Measurements from ENCODE around the gene TRIML2. TPM values are rescaled to one million over a fixed set of nuclear protein-coding genes. Genes with fewer than 3 reads are reported as not detected.

The TRIML2 gene
- total RNA-seq, 3 donors from 2014 or later, result not detected

GRCh38 chr4:188106454-188106853 is 2.9 kb downstream of the TRIML2 start:
- no peaks in the 10 kb centered on the region for H3K36me3 ChIP-seq (ENCODE audit: low read depth)
- intact Hi-C loops (cut with DNase I, micrococcal nuclease), result no loop called here
- no peak for DNase-seq
- no peak for ATAC-seq
- no peaks in the 10 kb centered on the region for H3K4me1 ChIP-seq (ENCODE audit: low read depth)
- TF ChIP-seq, protein P1, sequence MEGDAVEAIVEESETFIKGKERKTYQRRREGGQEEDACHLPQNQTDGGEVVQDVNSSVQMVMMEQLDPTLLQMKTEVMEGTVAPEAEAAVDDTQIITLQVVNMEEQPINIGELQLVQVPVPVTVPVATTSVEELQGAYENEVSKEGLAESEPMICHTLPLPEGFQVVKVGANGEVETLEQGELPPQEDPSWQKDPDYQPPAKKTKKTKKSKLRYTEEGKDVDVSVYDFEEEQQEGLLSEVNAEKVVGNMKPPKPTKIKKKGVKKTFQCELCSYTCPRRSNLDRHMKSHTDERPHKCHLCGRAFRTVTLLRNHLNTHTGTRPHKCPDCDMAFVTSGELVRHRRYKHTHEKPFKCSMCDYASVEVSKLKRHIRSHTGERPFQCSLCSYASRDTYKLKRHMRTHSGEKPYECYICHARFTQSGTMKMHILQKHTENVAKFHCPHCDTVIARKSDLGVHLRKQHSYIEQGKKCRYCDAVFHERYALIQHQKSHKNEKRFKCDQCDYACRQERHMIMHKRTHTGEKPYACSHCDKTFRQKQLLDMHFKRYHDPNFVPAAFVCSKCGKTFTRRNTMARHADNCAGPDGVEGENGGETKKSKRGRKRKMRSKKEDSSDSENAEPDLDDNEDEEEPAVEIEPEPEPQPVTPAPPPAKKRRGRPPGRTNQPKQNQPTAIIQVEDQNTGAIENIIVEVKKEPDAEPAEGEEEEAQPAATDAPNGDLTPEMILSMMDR (IDR thresholded peaks at IDR 0.05), result no peak
- no peaks in the 10 kb centered on the region for H3K9me3 ChIP-seq
- H3K4me3 ChIP-seq, result no peak overlapping the region

DNA sequence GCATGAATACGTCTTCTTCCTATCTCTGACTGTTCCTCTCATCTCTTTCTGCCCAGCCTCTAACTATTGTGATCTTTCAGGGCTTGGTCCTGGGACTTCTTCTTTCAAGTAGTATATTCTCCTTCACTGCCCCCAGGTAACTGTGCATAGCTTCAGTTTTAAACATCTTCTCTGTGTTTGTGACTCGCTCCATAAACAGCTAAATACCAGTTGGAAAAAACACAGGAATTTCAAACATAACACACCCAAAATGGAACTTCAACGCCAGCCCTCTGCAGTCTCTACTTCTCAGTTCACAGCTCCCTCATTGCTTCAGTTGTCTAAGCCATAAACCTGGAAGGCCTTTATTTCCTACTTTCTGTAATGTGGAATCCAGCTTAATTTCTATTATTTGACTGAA is 16.6 kb downstream of the TRIML2 start:
- ATAC-seq (no peak), DNase-seq (no peak)
- H3K4me1 ChIP-seq (ENCODE audit: low read depth), result no peaks in the 10 kb centered on the region
- TF ChIP-seq, protein P1 (IDR thresholded peaks at IDR 0.05), result no peak
- no peak overlapping the region for H3K4me3 ChIP-seq
- intact Hi-C loops (cut with DNase I, micrococcal nuclease), result no loop called here
- no peaks in the 10 kb centered on the region for H3K36me3 ChIP-seq (ENCODE audit: low read depth)
- no peaks in the 10 kb centered on the region for H3K9me3 ChIP-seq

GRCh38 chr4:188086858-188087257 is 22.5 kb downstream of the TRIML2 start:
- Histone ChIP-seq H3K36me3 (ENCODE audit: low read depth) (no peaks in the 10 kb centered on the region), H3K4me1 (ENCODE audit: low read depth) (no peaks in the 10 kb centered on the region), H3K9me3 (no peaks in the 10 kb centered on the region), H3K4me3 (no peak overlapping the region)
- DNase-seq (no peak), ATAC-seq (no peak)
- TF ChIP-seq, protein P1 (IDR thresholded peaks at IDR 0.05), result no peak
- intact Hi-C loops (cut with DNase I, micrococcal nuclease), result no loop called here

DNA sequence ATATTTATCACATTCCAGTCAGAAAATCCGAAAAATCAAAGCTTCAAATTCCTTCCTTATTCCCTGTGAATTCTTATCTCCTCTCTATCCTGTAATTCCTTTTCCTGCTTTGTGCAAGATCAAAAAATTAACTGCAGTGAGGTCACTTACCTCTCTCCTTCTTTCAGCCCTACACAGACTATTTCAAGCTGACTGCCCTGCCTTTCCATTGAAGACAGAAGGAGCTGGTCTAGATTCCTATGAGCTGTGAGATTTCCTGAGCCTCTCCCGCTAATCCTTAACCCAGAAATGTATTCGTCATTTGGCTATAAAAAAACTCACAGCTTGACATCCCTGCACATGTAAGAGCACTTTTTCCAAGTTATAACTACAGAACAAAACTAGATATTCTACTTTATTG is 26.6 kb downstream of the TRIML2 start:
- intact Hi-C loops (cut with DNase I, micrococcal nuclease), result no loop called here
- no peaks in the 10 kb centered on the region for H3K36me3 ChIP-seq (ENCODE audit: low read depth)
- DNase-seq (no peak), ATAC-seq (no peak)
- no peaks in the 10 kb centered on the region for H3K9me3 ChIP-seq
- H3K4me1 ChIP-seq (ENCODE audit: low read depth), result no peaks in the 10 kb centered on the region
- TF ChIP-seq, protein P1 (IDR thresholded peaks at IDR 0.05), result no peak
- no peak overlapping the region for H3K4me3 ChIP-seq

DNA sequence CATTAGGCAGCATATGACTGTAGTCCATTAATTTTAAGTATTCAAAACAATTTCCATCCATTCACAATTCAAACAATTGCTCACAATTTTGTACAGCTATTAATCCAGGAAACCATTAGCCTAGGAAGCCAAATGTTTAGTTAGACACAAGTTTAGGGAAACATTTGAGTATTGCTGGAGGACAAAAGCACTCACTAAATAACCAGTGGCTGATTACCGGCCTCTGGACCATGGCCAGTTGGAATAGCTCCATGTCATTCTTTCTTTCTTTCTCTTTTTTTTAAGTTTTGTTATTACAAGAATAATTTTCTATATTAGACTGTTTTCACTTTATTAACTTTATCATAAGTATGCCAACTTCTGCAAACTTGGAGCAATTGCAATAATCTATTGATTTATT is 31.3 kb downstream of the TRIML2 start:
- DNase-seq (no peak), ATAC-seq (no peak)
- intact Hi-C loops (cut with DNase I, micrococcal nuclease), result no loop called here
- H3K9me3 ChIP-seq, result no peaks in the 10 kb centered on the region
- no peak overlapping the region for H3K4me3 ChIP-seq
- TF ChIP-seq, protein P1 (IDR thresholded peaks at IDR 0.05), result no peak
- no peaks in the 10 kb centered on the region for H3K36me3 ChIP-seq (ENCODE audit: low read depth)
- H3K4me1 ChIP-seq (ENCODE audit: low read depth), result no peaks in the 10 kb centered on the region

DNA sequence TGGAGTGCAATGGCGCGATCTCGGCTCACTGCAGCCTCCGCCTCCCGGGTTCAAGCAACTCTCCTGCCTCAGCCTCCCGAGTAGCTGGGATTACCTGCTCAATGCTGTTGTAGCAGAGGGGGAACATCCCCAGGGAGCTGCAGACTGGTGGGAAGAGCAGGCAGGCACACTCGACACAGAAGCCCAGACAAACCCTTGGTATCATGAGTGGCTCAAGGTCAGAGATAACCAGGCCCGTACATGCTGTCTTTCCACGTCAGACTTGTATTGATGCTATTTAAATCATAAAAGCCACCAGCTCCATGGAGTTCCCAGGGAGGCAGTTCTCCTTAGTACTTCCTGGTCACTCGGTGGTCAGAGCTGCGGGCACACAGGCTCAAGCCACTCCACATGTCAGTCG is 33.2 kb downstream of the TRIML2 start:
- TF ChIP-seq, protein P1 (IDR thresholded peaks at IDR 0.05), result no peak
- no peaks in the 10 kb centered on the region for H3K9me3 ChIP-seq
- intact Hi-C loops (cut with DNase I, micrococcal nuclease), result no loop called here
- ATAC-seq (no peak), DNase-seq (no peak)
- no peak overlapping the region for H3K4me3 ChIP-seq
- H3K4me1 ChIP-seq (ENCODE audit: low read depth), result no peaks in the 10 kb centered on the region
- no peaks in the 10 kb centered on the region for H3K36me3 ChIP-seq (ENCODE audit: low read depth)
